Islet of Langerhans (tissue), 1 donor: Measurements from ENCODE around the gene RAB5B.
"Not testable (repeated sequence)": the region's sequence is repeated elsewhere in the genome, so short reads cannot be mapped to it uniquely, and the experiment has no call there.

Experiments
- FAIRE-seq: peaks from one replicate; lab custom pipeline; 2011; peaks lifted over from hg19 to GRCh38; lab: Jason Lieb, UNC

The RAB5B gene

GRCh38 chr12:55942055-55942454 lies 31.8 kb upstream of the RAB5B start:
- no peak for FAIRE-seq

GRCh38 chr12:55942577-55943136 lies 31.2 kb upstream of the RAB5B start:
- no peak for FAIRE-seq

- FAIRE-seq: no peak
These were observed 27.3 kb upstream of the RAB5B start for GRCh38 chr12:55946553-55946952.

GRCh38 chr12:55955344-55955743 lies 18.5 kb upstream of the RAB5B start:
- no peak for FAIRE-seq

- FAIRE-seq: no peak
These were observed 17.9 kb upstream of the RAB5B start for GRCh38 chr12:55955800-55956508.

GRCh38 chr12:55957106-55957859 lies 16.6 kb upstream of the RAB5B start:
- no peak for FAIRE-seq

- FAIRE-seq: no peak
These were observed 10.1 kb upstream of the RAB5B start for GRCh38 chr12:55963760-55964159.

GRCh38 chr12:55965240-55965639 lies 8.6 kb upstream of the RAB5B start:
- FAIRE-seq: no peak

GRCh38 chr12:55965941-55966407 lies 7.9 kb upstream of the RAB5B start, which contains the start of gene PMEL:
TSS of gene PMEL (minus strand) at chr12:55966042. CDS start at chr12:55966011, 31 bp downstream.
- no peak for FAIRE-seq

- FAIRE-seq: no peak
These were observed 7.2 kb upstream of the RAB5B start, which contains the start of gene CDK2 for GRCh38 chr12:55966408-55967281. TSS of gene CDK2 (plus strand) at chr12:55966830. CDS start at chr12:55967009, 179 bp downstream.

GRCh38 chr12:55969356-55969755 lies 4.5 kb upstream of the RAB5B start:
- no peak for FAIRE-seq

GRCh38 chr12:55970775-55971174 lies 3.1 kb upstream of the RAB5B start:
- FAIRE-seq: no peak

GRCh38 chr12:55972042-55972441 lies 1.8 kb upstream of the RAB5B start:
- no peak for FAIRE-seq

GRCh38 chr12:55972456-55972855 lies 1.4 kb upstream of the RAB5B start:
- no peak for FAIRE-seq

GRCh38 chr12:55972911-55973598 lies 823 bp upstream of the RAB5B start:
- no peak for FAIRE-seq

GRCh38 chr12:55974308-55974730 lies 441 bp downstream of the RAB5B start:
- no peak for FAIRE-seq

GRCh38 chr12:55978393-55978792 lies 4.5 kb downstream of the RAB5B start:
- no peak for FAIRE-seq

GRCh38 chr12:55979069-55979468 lies 5.2 kb downstream of the RAB5B start:
- no peak for FAIRE-seq

GRCh38 chr12:55981882-55982281 lies 8.0 kb downstream of the RAB5B start:
- not testable (repeated sequence) for FAIRE-seq

GRCh38 chr12:55982319-55982936 lies 8.6 kb downstream of the RAB5B start:
- FAIRE-seq: no peak

- no peak for FAIRE-seq
These were observed 9.5 kb downstream of the RAB5B start for GRCh38 chr12:55983232-55983842.
